ENCODE data around the gene C14orf132.

DNA sequence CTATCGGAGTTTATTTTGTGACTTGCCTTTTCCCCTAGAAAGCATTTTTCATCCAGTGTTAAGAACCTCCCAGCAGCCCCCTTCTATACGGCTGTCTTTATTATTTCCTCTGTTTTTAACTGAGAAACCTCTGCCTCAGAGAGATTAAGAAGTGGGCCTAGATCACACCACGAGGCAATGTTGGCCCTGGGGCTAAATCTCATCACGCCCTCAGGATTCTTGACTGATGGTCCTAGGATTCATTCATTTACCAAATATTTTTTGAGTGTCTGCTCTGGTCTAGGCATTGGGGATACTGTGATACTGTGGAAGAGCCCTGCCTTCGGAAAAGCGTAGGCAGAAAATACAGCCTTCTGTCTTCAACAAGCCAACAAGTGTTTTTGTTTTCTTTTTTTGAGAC, 42.1 kb downstream of the C14orf132 start:
- TF ChIP-seq CC2D1A (IDR thresholded peaks at IDR 0.05), result no peak
- no peak for TF ChIP-seq ZNF780A (CRISPR knock-in tag; IDR thresholded peaks at IDR 0.05)
- TF ChIP-seq TAF1 (IDR thresholded peaks at IDR 0.05; ENCODE audit: control insufficient read depth, extremely low read depth, insufficient read depth, low read length, severe bottlenecking), result no peak
- no peak for TF ChIP-seq CTCF (IDR thresholded peaks at IDR 0.05 in 2 of 3, conservative IDR thresholded peaks at IDR 0.05 in 1 of 3; ENCODE audit: insufficient read depth in 2 of 3, low read depth in 1 of 3, low read length in 3 of 3)
- no peak for TF ChIP-seq NFE2L1 (tag; IDR thresholded peaks at IDR 0.05; ENCODE audit: borderline replicate concordance, low read depth)
- no peak for TF ChIP-seq ZNF12 (CRISPR knock-in tag; IDR thresholded peaks at IDR 0.05)
- TF ChIP-seq, protein P1, sequence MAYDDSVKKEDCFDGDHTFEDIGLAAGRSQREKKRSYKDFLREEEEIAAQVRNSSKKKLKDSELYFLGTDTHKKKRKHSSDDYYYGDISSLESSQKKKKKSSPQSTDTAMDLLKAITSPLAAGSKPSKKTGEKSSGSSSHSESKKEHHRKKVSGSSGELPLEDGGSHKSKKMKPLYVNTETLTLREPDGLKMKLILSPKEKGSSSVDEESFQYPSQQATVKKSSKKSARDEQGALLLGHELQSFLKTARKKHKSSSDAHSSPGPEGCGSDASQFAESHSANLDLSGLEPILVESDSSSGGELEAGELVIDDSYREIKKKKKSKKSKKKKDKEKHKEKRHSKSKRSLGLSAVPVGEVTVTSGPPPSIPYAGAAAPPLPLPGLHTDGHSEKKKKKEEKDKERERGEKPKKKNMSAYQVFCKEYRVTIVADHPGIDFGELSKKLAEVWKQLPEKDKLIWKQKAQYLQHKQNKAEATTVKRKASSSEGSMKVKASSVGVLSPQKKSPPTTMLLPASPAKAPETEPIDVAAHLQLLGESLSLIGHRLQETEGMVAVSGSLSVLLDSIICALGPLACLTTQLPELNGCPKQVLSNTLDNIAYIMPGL (CRISPR knock-in tag; IDR thresholded peaks at IDR 0.05), result no peak
- no peak for TF ChIP-seq ZNF561 (CRISPR knock-in tag; conservative IDR thresholded peaks at IDR 0.05)
- no peak for TF ChIP-seq ZNF324 (CRISPR knock-in tag; IDR thresholded peaks at IDR 0.05)
- TF ChIP-seq SIX5 (IDR thresholded peaks at IDR 0.05; ENCODE audit: borderline replicate concordance in 1 of 2, insufficient read depth in 1 of 2, low read depth in 1 of 2, low read length in 2 of 2), result no peak
- no peak for TF ChIP-seq ZKSCAN1 (IDR thresholded peaks at IDR 0.05; ENCODE audit: low read depth, low read length)
- no peak for TF ChIP-seq ZNF740 (CRISPR knock-in tag; IDR thresholded peaks at IDR 0.05)
- TF ChIP-seq ZNF740 (tag; IDR thresholded peaks at IDR 0.05), result no peak
- no peak for TF ChIP-seq C11orf30 (IDR thresholded peaks at IDR 0.05; ENCODE audit: low read depth)
